GM06990 (cell line): ENCODE data around the gene GDPD5.

Experiments used
- DNase-seq: peaks from one replicate; pipeline ENCODE4 v3.0.0-alpha.2; 2011; ENCODE audit not compliant: insufficient read length; ENCODE audit errors: extremely low read depth
- H3K27me3 ChIP-seq: replicated peaks from 2 replicates; pipeline ENCODE4 v1.6.0; 2011; ENCODE audit warnings: low read length; ENCODE audit not compliant: control insufficient read depth, insufficient read depth
- H3K36me3 ChIP-seq: 2 replicates; pipeline ENCODE4 v1.5.1; 2011; ENCODE audit warnings: low read length; ENCODE audit not compliant: control insufficient read depth, insufficient read depth
- H3K4me3 ChIP-seq: replicated peaks from 2 replicates; pipeline ENCODE4 v1.5.1; 2011; ENCODE audit warnings: low read depth, mild to moderate bottlenecking, control low read depth, low read length
- TF ChIP-seq, protein P1 (sequence below): IDR thresholded peaks from 2 replicates; pipeline ENCODE4 v1.5.1; 2011; ENCODE audit warnings: low read length, control low read depth, mild to moderate bottlenecking, inconsistent platforms; ENCODE audit not compliant: insufficient read depth, poor library complexity, severe bottlenecking

Gene GDPD5

GRCh38 chr11:75516886-75517285 is 8.9 kb downstream of the GDPD5 start:
- no peak for DNase-seq
- no peaks in the 10 kb centered on the region for H3K27me3 ChIP-seq
- no peaks in the 10 kb centered on the region for H3K36me3 ChIP-seq
- TF ChIP-seq, protein P1, sequence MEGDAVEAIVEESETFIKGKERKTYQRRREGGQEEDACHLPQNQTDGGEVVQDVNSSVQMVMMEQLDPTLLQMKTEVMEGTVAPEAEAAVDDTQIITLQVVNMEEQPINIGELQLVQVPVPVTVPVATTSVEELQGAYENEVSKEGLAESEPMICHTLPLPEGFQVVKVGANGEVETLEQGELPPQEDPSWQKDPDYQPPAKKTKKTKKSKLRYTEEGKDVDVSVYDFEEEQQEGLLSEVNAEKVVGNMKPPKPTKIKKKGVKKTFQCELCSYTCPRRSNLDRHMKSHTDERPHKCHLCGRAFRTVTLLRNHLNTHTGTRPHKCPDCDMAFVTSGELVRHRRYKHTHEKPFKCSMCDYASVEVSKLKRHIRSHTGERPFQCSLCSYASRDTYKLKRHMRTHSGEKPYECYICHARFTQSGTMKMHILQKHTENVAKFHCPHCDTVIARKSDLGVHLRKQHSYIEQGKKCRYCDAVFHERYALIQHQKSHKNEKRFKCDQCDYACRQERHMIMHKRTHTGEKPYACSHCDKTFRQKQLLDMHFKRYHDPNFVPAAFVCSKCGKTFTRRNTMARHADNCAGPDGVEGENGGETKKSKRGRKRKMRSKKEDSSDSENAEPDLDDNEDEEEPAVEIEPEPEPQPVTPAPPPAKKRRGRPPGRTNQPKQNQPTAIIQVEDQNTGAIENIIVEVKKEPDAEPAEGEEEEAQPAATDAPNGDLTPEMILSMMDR: no peak
- no peak overlapping the region for H3K4me3 ChIP-seq

DNA sequence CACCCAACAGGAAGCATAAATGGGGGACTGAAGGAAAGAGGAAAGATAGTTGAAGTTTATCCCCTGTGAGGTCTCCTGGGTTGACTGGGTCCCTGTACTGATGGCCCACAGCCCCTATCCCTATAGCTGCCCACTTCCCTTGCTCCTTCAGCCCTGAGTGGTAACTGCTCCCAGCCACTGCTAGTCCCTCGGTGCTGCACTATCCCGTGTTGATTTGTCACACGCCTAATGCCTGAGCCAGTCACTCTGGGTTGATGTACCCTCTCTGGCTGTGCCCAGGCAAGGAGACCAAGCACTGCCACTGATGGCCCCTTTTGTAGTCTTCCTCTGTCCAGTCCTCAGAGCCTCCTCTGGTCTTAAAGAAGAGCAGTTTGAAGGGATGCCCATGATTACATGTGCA is 9.6 kb downstream of the GDPD5 start:
- Histone ChIP-seq H3K36me3 (no peaks in the 10 kb centered on the region), H3K4me3 (no peak overlapping the region), H3K27me3 (no peaks in the 10 kb centered on the region)
- TF ChIP-seq, protein P1: no peak
- no peak for DNase-seq

- Histone ChIP-seq H3K27me3 (no peaks in the 10 kb centered on the region), H3K36me3 (no peaks in the 10 kb centered on the region), H3K4me3 (no peak overlapping the region)
- DNase-seq: no peak
- TF ChIP-seq, protein P1: no peak
These were observed 11.1 kb downstream of the GDPD5 start for GRCh38 chr11:75514596-75514995.

GRCh38 chr11:75513250-75513649 is 12.5 kb downstream of the GDPD5 start:
- no peak overlapping the region for H3K4me3 ChIP-seq
- no peak for DNase-seq
- H3K36me3 ChIP-seq: no peaks in the 10 kb centered on the region
- no peaks in the 10 kb centered on the region for H3K27me3 ChIP-seq
- TF ChIP-seq, protein P1: no peak

DNA sequence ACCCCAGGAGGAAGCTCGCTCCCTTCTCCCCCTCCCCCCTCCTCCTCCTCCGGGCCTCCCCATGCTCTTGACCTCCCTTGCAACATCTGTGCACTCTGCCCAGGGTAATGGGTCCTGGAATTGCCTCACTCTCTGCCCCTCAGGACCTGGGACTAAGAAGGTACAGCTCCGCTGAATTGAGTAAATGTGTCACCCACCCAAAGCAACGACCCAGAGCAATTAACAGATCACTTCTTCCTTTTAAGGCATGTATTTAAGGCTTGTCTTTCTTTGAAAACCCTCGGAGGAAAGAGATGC is 15.1 kb downstream of the GDPD5 start:
- DNase-seq: no peak
- TF ChIP-seq, protein P1: no peak
- H3K36me3 ChIP-seq: no peaks in the 10 kb centered on the region
- H3K4me3 ChIP-seq: no peak overlapping the region
- no peaks in the 10 kb centered on the region for H3K27me3 ChIP-seq

GRCh38 chr11:75510004-75510722 is 15.6 kb downstream of the GDPD5 start:
- Histone ChIP-seq H3K27me3 (no peaks in the 10 kb centered on the region), H3K4me3 (no peak overlapping the region), H3K36me3 (no peaks in the 10 kb centered on the region)
- TF ChIP-seq, protein P1: no peak
- no peak for DNase-seq
